GM04503 (cell line): ENCODE data around the gene AAGAB.
"Not testable (repeated sequence)": the region's sequence is repeated elsewhere in the genome, so short reads cannot be mapped to it uniquely, and the experiment has no call there.

Experiments
- DNase-seq: peaks from one replicate; pipeline ENCODE4 v3.0.0-alpha.2; 2012; ENCODE audit warnings: low read depth

The AAGAB gene, protein sequence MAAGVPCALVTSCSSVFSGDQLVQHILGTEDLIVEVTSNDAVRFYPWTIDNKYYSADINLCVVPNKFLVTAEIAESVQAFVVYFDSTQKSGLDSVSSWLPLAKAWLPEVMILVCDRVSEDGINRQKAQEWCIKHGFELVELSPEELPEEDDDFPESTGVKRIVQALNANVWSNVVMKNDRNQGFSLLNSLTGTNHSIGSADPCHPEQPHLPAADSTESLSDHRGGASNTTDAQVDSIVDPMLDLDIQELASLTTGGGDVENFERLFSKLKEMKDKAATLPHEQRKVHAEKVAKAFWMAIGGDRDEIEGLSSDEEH

DNA sequence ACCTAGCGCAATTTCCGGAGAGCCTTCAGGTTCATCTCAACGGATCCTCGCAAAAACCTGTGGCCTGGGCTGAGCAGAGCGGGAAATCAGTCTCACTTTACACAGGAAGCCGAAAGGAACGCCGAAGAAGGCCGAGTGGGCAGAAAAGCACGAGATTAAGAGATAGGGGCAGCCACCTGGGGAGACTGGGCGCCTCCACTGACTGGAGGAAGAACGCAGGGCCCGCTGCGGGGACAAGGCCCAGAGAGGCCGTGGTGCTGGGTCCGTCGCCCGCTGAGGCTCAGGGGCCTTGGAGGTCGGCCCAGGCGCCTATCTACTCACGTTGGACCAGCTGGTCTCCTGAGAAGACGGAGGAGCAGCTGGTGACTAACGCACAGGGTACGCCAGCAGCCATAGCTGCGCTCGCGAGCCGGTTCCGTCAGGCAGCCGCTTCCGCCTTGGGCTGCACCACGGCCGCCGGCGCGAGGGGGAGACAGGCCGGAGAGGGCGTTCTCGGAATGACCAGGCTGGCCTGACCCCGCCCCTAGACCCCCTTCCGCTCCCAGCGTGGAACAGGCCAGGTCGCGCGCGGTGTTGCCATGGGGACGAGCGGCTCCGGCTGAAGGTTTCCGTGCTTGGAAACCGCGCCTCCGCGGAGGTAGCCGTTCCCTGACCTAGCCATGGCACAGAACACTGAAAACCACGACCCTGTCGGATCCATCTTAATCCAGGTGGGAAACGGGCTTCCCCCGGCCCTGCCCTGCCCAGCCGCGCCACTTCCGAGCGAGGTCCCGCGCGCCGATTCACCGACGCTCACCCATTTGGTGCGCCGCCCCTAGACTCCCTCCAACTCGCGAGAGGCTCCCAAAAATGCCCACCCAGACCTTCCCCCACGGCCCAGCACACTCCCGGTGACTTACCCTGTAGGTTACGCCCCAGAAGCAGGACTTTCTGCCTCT, at the start of gene AAGAB, which contains the start of gene IQCH:
Gene AAGAB (minus strand): TSS at position 424 of the 938 bp plus-strand sequence. CDS start 30 bp downstream, at position 394.
Gene IQCH (plus strand): TSS at position 549 of the 938 bp plus-strand sequence. CDS start 111 bp downstream, at position 660.
- peak; percentile 82 for DNase-seq

DNA sequence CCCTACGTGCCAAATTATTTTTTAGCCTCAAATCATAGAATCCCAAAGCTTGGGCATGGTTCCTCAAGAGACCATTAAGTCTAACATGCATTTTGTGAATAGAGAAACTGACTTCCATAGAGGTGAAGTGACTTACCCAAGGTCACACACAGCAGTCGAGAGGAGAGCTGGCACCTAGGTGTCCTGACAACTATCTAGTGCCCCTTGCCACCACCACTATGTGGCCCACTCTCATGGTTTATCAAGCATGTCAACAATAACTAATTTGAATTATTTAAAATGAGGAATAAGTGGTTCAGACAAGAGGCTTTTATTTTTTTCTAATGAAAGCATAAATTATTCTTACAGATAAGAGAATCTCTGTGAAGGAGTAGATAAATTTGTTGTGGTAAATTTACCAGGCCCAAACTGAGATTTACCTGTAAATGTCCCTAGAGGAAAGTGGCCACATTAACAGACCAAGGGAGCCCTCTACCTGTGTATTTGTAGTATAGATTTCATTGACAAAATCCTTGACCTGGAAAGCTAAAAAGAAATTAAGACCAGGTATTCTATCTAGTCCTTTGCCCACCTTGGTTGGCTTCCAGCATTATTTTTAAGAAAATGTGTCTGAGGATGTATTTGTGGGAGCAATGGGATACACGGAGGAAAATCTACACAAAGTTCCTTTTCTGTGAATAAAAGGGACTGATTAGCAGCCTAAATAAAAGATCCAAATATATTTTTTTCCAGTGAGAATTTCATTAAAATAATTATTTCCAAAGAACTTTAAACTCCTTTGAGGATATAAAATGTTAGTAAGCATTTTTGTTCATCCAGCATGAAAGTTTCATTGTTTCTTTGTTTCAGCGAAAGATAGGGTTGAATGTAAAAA, 49.3 kb upstream of the AAGAB start:
- no peak for DNase-seq

DNA sequence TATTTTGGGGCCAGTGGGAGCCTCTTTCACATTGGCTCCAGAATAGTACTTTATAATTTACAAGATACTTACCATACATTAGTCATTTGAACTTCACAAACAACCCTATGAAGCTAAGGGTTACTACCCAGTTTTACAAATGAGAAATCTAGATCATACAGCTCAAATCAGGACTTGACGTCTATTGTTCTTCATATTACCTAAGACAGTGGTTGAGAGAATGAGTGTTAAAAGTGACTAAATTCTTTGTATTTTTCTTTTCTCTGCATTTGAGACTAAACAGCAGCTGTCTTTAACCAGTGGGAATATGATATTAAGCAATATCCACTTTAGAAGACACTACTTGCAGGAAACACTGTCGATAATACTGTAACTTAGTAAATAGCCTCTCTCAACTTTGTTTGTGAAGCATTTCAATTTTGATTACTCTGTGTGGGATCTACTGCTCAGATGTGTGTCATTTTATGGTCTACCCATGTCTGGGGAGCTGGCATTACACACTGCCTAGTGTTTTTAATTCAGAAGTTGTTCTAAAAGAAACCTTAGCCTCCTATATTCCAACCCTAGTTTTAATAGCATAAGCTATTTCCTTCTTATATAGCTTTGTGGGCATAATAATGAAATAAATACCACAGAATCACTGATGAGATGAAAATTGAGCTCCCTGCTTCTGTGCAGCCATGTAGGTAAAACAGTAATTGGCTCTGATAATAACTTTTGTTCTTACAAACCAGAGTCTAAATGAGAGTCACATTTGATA, 46.0 kb upstream of the AAGAB start:
- DNase-seq, result no peak

DNA sequence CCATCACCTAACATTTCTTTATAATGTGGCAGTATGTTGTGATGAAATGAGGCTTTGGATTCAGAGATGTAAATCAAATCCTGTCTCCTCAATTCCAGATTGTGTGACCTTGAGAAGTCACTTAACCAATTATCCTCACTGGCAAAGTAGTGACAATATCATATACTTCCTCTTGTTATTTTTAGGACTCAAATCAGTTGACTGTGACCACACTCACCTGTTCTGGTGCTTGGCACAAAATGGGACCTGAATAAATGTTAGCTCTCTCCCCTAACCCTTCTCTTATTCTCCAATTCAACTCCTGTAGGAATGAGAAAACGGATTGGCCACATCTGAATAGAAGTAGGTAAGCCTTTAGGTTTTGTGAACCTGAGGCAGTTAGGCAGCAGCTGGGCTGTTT, 42.2 kb upstream of the AAGAB start:
- no peak for DNase-seq

DNA sequence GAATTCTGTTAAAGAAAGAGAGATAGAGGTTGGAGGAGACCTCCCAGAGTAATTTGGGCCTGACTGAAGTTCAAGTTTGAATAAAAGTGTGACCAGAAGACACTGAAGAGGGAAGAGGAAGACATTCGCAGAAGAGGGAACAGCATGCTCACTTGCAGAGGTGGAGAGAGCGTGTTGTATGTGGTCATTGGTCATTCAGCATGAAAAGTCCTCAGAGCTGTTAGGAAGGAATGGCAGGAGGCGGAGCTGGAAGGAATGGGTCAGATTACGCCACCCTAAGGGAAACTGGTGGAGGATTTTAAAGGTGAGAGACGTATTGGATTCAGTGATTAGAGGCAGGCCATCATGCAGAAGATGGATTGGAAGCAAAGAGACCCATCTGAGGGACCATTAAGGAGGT, 41.7 kb upstream of the AAGAB start:
- DNase-seq, result no peak

DNA sequence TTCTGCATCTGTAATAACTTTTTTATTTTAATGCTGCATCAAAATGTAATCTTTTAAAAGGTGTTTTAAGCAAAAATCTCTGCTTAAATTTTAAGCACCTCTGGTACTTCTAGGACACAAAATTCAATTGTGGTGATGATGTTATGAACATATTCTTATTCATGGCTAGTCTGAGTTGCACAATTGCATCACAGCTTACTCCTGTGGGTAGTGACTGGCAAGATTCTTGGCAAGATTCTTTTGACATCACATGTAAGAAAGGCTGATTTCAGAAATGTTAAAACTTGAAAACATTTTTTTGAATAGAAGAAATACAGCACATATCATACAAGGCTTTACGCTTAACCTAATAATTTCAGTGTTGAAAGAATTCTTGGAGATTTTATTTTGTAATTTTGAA, 35.9 kb upstream of the AAGAB start:
- DNase-seq, result no peak

DNA sequence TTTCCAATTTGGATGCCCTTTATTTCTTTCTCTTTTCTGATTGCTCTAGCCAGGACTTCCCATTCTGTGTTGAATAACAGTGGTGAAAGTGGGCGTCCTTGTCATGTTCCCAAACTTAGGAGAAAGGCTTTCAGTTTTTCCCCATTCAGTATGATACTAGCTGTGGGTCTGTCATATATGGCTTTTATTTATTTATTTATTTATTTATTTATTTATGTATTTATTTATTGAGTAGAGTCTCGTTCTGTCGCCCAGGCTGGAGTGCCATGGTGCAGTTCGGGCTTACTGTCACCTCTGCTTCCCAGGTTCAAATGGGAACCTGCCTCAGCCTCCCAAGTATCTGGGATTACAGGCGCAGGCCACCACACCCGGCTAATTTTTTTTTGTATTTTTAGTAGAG, 31.9 kb upstream of the AAGAB start:
- DNase-seq, result not testable (repeated sequence)

DNA sequence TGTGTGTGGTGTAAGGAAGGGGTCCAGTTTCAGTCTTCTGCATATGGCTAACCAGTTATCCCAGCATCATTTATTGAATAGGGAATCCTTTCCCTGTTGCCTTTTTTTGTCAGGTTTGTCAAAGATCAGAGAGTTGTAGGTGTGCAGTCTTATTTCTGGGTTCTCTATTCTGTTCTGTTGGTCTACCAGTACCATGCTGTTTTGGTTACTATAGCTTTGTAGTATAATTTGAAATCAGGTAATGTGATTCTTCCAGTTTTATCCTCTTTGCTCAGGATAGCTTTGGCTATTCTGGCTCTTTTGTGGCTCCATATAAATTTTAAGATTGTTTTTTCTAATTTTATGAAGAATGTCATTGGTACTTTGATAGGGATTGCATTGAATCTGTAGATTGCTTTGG, 31.2 kb upstream of the AAGAB start:
- DNase-seq, result not testable (repeated sequence)

DNA sequence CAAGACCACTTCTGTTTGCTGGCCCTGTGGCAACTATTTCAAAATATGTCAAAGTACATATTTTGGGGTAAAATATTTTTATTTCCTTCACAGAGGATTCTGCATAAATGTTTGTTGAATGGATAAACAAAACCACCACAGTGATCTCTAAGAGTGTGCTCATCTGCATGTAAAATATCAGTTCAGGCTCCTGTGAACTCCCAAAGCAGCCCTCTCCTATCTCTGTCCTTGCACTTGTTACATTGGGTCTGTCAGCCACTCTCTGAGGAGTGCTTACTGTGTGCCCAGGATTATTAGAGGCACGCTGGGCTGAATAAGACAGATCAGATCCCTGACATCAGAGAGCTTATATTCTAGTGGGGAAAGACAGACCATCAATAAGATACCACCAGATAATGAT, 27.3 kb upstream of the AAGAB start:
- no peak for DNase-seq

DNA sequence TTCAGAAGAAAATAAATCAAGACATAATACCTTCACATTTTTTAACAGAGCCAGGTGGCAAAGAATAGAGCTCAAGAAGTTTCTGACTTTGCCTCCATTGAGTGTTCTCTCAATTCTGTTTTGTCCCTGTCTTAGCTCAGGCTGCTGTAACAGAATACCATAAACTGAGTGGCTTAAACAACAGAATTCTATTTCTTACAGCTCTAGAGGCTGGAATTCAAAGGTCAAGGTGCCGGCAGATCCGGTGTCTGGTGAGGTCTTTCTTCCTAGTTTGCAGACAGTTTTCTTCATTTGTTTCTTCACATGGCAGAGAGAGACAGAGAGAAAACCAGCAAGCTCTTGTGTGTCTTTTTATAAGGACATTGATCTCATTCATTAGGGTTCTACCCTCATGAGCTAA, 25.8 kb upstream of the AAGAB start:
- DNase-seq, result no peak

DNA sequence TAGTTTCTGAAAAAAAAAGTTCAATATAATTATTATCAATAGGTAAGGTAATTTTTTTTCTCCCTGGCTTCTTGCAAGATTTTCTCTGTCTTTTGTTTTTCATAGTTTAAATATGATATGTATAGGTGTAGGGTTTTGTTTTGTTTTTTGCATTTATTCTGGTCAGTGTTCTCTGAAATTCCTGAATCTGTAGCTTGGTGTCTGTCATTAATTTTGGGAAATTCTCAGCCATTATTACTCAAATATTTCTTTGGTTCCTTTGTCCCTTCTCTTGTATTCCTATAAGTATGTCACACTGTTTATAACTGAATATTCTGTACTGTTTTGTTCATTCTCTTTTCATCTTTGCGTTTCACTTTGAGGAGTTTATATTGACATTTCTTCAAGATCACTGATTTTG, 22.2 kb upstream of the AAGAB start:
- DNase-seq, result no peak

DNA sequence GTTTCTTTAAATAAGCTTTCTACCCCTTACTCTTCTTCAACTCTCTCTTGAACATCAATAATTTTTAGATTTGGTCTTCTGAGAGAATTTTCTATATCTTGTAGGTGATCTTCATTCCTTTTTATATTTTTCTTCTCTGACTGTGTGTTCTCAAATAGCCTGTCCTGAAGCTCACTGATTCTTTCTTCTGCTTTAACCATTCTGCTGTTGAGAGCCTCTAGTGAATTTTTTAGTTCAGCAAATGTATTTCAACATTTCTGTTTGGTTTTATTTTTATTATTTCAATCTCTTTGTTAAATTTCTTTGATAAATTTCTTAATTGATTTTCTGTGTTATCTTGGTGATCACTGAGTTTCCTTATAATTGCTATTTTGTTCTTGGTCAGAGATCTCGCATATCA, 19.8 kb upstream of the AAGAB start:
- no peak for DNase-seq

DNA sequence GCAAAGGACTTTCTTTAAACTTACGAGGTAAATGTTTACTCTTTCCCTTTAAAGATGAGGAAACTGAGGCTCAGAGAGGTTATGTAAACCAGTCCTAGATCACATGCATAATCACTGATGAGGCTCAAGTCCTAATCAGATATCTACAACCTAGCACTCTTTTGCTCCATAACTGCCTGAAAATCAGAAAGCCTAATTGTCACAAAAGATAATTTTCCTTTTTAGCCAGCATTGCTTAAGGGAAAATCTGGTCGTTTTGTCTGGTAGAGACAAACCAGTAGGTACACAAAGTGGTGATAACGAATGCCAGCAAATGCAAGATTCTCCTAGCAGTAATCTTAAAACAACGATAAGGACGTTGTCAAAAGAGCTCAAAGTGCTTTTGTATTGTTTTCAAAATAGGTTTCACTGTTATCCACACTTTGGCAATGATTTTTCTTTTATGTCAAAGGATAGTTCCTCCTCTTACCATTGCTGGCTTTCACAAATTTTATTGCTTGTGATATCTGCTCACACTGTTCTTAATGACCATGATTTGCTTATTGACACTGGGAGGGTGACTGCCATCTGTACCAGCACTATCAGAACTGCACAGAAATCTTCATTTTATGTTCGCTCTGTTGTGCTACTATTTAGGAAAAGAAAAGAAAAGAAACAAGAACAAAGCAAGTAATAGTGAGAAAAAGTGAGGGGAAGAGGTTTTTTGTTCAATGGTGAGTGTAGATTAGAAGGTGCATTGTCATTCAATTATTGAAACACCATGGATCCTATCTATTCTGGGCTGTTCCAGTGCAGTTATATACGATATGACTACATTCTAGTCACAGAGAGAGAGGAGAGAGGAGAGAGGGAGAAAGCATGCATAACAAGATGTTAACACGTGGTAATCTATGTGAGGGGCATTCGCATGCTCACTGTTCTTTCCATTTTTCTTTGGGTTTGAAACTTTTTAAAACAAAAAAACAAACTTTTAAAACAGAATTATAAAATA, 13.8 kb upstream of the AAGAB start:
- no peak for DNase-seq

DNA sequence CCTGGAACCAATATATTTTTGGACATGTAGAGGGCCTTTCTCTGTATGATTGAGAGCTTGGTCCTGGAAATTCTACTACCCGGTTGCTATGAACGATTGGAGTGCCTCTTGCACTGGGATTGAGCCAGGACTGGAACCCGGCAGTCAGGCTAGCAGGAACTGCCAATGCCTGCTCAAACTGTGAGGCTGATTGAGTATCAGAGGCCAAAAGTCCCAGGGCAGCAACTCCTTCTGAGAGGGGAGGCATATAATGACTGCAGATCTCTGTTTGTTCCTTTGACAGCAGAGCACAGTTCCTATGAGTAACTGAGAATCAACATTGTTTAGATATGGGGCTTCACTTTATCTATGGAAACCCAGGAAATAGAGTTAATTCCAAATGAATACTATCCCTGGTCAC, 13.0 kb upstream of the AAGAB start:
- DNase-seq, result no peak

DNA sequence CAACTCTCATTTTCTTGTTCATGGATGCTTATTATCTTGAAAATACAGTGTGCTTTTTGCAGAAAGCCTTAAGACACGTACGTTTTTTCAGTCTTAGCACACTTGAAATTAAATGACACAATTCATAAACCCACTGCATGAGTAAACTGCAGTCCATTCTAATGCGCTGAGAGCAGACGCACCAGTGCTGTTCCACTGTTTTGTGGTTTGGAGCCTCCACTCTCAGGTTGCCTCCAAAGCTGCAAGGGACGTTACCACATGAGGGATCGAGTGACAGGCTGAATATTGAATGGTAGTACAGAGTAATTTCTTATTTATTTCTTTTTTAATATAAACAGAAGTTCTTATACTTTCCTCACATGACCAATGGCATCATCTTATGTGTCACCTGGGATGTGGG, 12.4 kb upstream of the AAGAB start:
- no peak for DNase-seq

DNA sequence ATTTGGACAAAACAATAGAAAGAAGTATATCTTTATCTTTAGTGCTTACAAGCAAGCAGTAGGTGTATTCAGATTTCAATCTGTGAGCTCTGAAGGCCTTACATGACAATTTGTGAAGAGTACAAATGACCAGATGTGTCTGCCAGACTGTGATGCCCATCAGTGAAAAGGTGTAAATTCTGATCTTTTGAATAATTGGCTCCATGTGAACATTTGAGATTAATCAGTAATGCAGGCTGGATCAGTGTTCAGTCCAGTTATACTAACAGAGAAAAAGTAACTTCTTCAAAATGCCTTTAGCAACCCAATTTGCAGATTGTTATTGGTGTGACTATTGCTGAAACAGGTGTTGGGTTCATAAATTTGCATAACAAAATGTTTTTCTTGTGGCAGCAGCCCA, 5.3 kb upstream of the AAGAB start:
- DNase-seq, result no peak

DNA sequence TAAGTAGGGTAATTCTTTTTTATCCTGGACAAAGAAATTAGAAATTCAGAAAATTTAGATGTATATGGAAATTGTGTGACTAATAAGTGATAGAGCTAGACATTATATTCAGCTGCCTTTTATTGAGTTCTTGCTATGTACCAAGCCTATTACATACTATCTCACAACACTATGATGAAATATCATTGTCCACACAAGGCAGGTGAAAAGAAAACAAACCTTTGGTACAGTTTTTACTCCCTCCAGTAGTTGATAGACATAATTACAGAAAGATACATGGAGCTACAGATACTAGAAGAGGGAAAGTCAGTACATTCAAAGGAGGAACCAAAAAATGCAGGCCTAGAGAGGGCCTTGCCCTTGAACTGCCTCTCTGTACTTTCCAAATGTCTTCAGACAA, 4.9 kb upstream of the AAGAB start:
- DNase-seq, result no peak

DNA sequence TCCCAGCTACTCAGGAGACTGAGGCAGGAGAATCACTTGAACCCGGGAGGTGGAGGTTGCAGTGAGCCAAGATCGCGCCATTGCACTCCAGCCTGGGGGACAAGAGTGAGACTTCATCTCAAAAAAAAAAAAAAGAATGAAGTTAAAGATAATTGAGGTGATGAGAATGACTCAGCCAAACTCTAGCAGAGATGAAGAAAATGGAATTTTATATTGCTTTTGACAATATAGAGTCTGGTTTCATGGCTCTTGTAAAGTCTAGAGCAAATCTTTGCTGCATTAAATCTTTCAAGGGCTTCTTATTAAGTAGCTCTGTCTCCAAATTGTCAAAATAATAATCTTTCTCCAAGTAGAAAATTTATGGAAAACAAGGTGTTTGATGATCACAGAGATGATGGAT, 4.0 kb upstream of the AAGAB start:
- DNase-seq, result not testable (repeated sequence)

DNA sequence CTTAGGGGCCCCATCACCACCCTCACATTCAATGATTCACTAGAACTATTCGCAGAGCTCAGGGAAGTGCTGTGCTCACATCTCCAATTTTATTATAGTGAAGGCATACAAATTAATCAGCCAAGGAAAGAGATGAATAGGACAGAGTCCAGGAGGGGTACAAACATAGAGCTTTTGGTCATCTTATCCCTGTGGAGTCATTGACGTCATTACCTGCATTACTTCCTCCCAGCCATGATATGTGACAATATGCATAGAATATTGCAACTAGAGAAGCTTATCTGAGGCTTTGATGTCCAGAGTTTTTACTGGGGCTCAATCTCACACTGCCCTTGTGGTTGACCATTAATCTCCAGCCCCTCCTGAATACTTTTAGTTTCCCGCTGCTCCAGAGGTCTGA, 1.6 kb upstream of the AAGAB start:
- DNase-seq, result no peak

DNA sequence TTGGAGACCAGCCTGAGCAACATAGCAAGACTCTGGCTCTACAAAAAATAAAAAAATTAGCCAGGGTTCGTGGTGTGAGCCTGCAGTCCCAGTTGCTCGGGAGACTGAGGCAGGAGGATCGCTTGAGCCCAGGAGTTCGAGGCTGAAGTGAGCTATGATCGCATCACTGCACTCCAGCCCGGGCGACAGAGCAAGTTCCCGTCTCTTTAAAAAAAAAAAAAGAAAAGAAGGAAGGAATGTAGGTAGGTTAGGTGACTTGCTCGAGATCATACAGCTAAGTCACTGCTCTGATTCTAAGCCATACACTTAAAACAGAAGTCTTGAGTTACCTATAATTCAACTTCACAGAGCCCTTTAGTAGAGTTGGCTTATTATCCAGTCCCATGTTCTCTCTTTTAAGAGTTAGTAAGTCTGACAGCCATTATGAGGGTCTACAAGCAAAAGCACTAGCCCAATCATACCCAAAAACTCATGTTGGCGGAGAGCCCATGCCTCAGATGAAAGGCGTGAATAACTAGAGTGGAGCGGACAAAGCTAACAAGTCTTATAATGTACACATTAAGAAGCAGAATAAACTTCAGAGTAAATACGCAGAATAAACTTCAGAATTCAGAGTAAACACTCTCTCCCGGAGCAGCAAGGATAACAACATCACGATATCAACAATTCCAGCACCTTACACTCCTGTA, 768 bp downstream of the AAGAB start:
- no peak for DNase-seq
